ENCODE measurements around the gene PIH1D2.

The PIH1D2 gene

GRCh38 chr11:112024773-112025678 lies 48.8 kb downstream of the PIH1D2 start, which contains the start of gene DLAT:
Gene DLAT, plus strand, starts transcription at chr11:112025408. Its CDS starts 65 bp downstream, at chr11:112025473.
- TF ChIP-seq L3MBTL2 (conservative IDR thresholded peaks at IDR 0.05) (peak; percentile 98), CTBP1 (IDR thresholded peaks at IDR 0.05; ENCODE audit: borderline replicate concordance) (0 out of 2 replicates have a peak, but pooled peaks have one; percentile 5)
- TF ChIP-seq, protein P1, sequence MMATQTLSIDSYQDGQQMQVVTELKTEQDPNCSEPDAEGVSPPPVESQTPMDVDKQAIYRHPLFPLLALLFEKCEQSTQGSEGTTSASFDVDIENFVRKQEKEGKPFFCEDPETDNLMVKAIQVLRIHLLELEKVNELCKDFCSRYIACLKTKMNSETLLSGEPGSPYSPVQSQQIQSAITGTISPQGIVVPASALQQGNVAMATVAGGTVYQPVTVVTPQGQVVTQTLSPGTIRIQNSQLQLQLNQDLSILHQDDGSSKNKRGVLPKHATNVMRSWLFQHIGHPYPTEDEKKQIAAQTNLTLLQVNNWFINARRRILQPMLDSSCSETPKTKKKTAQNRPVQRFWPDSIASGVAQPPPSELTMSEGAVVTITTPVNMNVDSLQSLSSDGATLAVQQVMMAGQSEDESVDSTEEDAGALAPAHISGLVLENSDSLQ (IDR thresholded peaks at IDR 0.05): no peak
- ChIA-PET CTCF (interaction anchor here (0.6 to 1.5 kb wide), 2 partner anchors 44 to 250 kb away, joined by 3 read pairs; no protein-coding TSS in a partner anchor), POLR2A (interaction anchor here (0.7 to 2.1 kb wide), 7 partner anchors 62 to 155 kb away, joined by 3 to 10 read pairs (median 4); partner anchors contain the start of genes ALG9, SDHD and TIMM8B)
- peak; percentile 87 for DNase-seq (ENCODE audit: extremely low spot score)

DNA sequence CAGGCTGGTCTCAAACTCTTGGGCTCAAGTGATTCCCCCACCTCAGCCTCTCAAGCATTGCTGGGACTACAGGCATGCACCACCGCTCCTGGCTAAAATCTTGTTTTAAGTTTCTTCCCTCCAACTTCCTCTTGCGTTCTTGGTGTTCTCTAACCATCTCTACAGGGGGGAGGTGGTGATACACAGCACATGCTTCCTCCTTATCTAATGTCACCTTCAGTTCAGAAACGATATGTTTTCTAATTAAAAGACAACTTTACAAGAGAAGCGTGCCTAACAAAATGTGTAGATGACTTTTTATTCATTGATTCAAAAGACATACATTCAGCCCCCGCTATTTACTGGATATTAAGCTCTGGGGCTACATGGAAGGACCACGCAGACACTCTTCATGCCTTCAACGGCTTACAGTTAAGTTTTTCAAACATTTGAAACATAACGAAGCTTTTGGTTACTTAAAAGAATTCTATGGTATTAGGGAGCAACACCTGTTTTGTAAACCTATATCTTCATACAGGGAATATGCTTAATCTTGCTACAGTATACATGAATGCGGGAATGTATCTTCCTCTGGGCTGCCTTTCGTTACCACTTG lies 49.5 kb downstream of the PIH1D2 start:
- CTCF ChIA-PET: interaction anchor here (0.6 to 1.5 kb wide), 2 partner anchors 43 to 251 kb away, joined by 3 read pairs; no protein-coding TSS in a partner anchor
- no peak for DNase-seq (ENCODE audit: extremely low spot score)
- TF ChIP-seq SP1 (IDR thresholded peaks at IDR 0.05) (no peak), NFRKB (IDR thresholded peaks at IDR 0.05) (no peak), L3MBTL2 (conservative IDR thresholded peaks at IDR 0.05) (peak; percentile 26; the same call in 1 of the 2 replicates)
- POLR2A ChIA-PET: interaction anchor here (0.7 to 2.1 kb wide), 7 partner anchors 63 to 154 kb away, joined by 3 to 10 read pairs (median 4); partner anchors contain the start of genes ALG9, SDHD and TIMM8B

- no peak for DNase-seq (ENCODE audit: extremely low spot score)
- ChIA-PET POLR2A (no interaction called here), CTCF (interaction anchor here (0.6 kb wide), 1 partner anchor 64 kb away, joined by 3 read pairs; the partner anchor contains the start of genes SDHD and TIMM8B)
- TF ChIP-seq FOXM1 (IDR thresholded peaks at IDR 0.05; ENCODE audit: borderline replicate concordance): no peak
Measured at GRCh38 chr11:112023104-112023503, 50.7 kb downstream of the PIH1D2 start.

DNA sequence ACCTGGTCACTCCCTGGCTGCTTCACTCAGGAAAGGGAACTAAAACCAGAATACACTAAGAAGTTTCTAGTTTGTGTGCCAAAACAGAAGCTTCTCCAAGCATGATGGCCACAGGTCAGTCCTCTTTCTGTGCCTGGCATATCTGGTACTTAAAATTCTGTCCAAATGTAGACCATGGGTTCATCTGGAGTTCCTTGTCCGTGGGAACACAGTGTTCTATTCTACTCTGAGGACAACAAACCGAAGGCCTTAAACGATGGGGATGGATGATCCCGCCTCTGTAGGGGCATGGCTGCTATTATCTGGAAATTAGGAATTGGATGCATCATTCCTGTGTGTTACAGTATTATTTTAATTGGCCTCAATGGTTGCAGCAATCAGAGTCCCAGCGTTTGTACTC lies 54.8 kb downstream of the PIH1D2 start:
- TF ChIP-seq L3MBTL2 (conservative IDR thresholded peaks at IDR 0.05) (no peak), TARDBP (IDR thresholded peaks at IDR 0.05) (no peak), SUZ12 (IDR thresholded peaks at IDR 0.05) (no peak), FOXK2 (IDR thresholded peaks at IDR 0.05) (no peak), ELF4 (IDR thresholded peaks at IDR 0.05) (no peak), FOXA1 (IDR thresholded peaks at IDR 0.05) (no peak)
- TF ChIP-seq, protein P1 (IDR thresholded peaks at IDR 0.05): no peak
- CTCF ChIA-PET: no interaction called here
- POLR2A ChIA-PET: no interaction called here
- no peak for DNase-seq (ENCODE audit: extremely low spot score)
